GM12892 (cell line): ENCODE data around the gene ACER3.
"Not testable (repeated sequence)": the region's sequence is repeated elsewhere in the genome, so short reads cannot be mapped to it uniquely, and the experiment has no call there.

Experiments
- DNase-seq: peaks from one replicate; pipeline ENCODE4 v3.0.0; 2011; ENCODE audit not compliant: insufficient read length
- FAIRE-seq: peaks from 2 replicates; lab custom pipeline; 2011; peaks lifted over from hg19 to GRCh38; lab: Jason Lieb, UNC
- POLR2A ChIP-seq: IDR thresholded peaks from 2 replicates; pipeline ENCODE4 v1.6.1; 2011; ENCODE audit warnings: low read depth, low read length, control low read depth
- POLR2AphosphoS5 ChIP-seq: IDR thresholded peaks from 2 replicates; pipeline ENCODE4 v1.6.1; 2011; ENCODE audit warnings: low read depth, low read length, control low read depth
- TAF1 ChIP-seq: IDR thresholded peaks from 2 replicates; pipeline ENCODE4 v1.6.1; 2011; ENCODE audit warnings: low read depth, mild to moderate bottlenecking, control low read depth, low read length, borderline replicate concordance

The ACER3 gene

GRCh38 chr11:77044886-77045285 is 184.2 kb downstream of the ACER3 start:
- DNase-seq: no peak
- no peak for FAIRE-seq
- TF ChIP-seq POLR2AphosphoS5: no peak
- no peak for TF ChIP-seq POLR2A
- no peak for TF ChIP-seq TAF1

GRCh38 chr11:77046060-77046501 is 185.4 kb downstream of the ACER3 start:
- no peak for DNase-seq
- TF ChIP-seq POLR2AphosphoS5 (no peak), POLR2A (no peak), TAF1 (no peak)
- no peak for FAIRE-seq

GRCh38 chr11:77047007-77047927 is 186.5 kb downstream of the ACER3 start:
- TF ChIP-seq TAF1: no peak
- no peak for TF ChIP-seq POLR2AphosphoS5
- no peak for TF ChIP-seq POLR2A
- DNase-seq: no peak
- FAIRE-seq: peak; percentile 98

- FAIRE-seq, DNase-seq: not testable (repeated sequence)
Observed at GRCh38 chr11:77047928-77048446, 187.3 kb downstream of the ACER3 start.

GRCh38 chr11:77049026-77049425 is 188.3 kb downstream of the ACER3 start:
- TF ChIP-seq POLR2AphosphoS5 (no peak), TAF1 (no peak), POLR2A (no peak)
- FAIRE-seq: no peak

GRCh38 chr11:77051511-77051910 is 190.8 kb downstream of the ACER3 start:
- TF ChIP-seq POLR2AphosphoS5: no peak
- no peak for TF ChIP-seq TAF1
- TF ChIP-seq POLR2A: no peak
- FAIRE-seq (no peak), DNase-seq (no peak)

More at GRCh38 chr11:77049026-77049425, 188.3 kb downstream of the ACER3 start:
- DNase-seq: no peak

- TF ChIP-seq POLR2AphosphoS5 (no peak), POLR2A (no peak), TAF1 (no peak)
- no peak for FAIRE-seq
- DNase-seq: no peak
Observed at GRCh38 chr11:77052518-77052917, 191.8 kb downstream of the ACER3 start.

GRCh38 chr11:77053217-77054015 is 192.7 kb downstream of the ACER3 start:
- TF ChIP-seq TAF1 (no peak), POLR2AphosphoS5 (no peak), POLR2A (no peak)
- FAIRE-seq: no peak
- no peak for DNase-seq

- DNase-seq (no peak), FAIRE-seq (no peak)
- TF ChIP-seq TAF1 (no peak), POLR2A (no peak), POLR2AphosphoS5 (no peak)
Observed at GRCh38 chr11:77054084-77054483, 193.4 kb downstream of the ACER3 start.

GRCh38 chr11:77055101-77055561 is 194.4 kb downstream of the ACER3 start:
- DNase-seq (no peak), FAIRE-seq (no peak)
- TF ChIP-seq POLR2AphosphoS5 (no peak), POLR2A (no peak), TAF1 (no peak)

- FAIRE-seq (no peak), DNase-seq (no peak)
- TF ChIP-seq TAF1: no peak
- no peak for TF ChIP-seq POLR2AphosphoS5
- TF ChIP-seq POLR2A: no peak
Observed at GRCh38 chr11:77055913-77056312, 195.2 kb downstream of the ACER3 start.

- FAIRE-seq (no peak), DNase-seq (no peak)
- TF ChIP-seq POLR2A: no peak
- TF ChIP-seq POLR2AphosphoS5: no peak
- TF ChIP-seq TAF1: no peak
Observed at GRCh38 chr11:77056814-77057402, 196.2 kb downstream of the ACER3 start.
